ENCODE results near the gene RHOF. TPM values are rescaled to one million over a fixed set of nuclear protein-coding genes. Genes with fewer than 3 reads are reported as not detected.

The RHOF gene
- polyA plus RNA-seq, 3 donors from 2014 or later, result 97.6 to 183 (median 128) TPM

DNA sequence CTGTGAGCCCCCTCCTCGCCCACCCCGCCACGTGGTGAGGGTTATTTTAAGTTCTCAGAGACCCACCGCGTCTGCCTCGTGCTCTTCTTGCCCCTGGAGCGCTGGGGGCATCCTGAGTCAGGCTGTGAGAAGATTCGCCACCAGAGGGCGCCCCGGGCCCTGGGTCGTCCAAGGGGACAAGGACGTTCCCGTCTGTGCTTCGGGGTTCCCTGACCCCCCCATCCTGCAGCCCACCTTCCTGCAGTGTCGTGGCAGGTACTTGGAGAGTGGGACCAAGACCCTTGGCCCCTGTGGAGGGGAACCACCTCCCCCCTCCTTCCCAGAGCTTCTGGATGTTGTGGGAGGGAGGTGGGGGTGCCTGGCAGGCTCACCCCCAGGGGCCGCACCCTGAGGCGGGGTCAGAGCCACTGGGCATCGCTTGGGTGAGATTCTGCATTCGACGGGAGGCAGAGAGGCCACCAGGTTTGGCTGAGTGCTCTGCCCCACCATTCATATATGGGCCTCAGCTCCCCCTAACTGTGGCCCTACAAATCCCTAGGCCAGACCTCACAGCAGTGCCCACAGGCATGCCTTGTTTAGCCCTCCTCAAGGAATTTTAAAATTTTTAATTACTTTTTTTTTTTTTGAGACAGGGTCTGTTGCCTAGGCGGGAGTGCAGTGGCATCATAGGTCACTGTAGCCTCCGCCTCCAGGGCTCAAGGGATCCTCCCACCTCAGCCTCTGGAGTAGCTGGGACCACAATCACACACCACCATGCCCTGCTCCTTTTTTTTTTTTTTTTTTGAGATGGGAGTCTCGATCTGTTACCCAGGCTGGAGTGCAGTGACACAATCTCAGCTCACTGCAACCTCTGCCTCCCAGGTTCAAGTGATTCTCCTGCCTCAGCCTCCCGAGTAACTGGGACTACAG, 17.0 kb downstream of the RHOF start:
- H3K4me1 Mint-ChIP-seq, result peaks cover 19 to 26% of the 10 kb centered on the region in 2 donors
- no peak overlapping the region for H3K4me3 Mint-ChIP-seq
- H3K27me3 Mint-ChIP-seq (ENCODE audit: low read depth in 3 of 3), result peaks cover 0 to 10% (median 3%) of the 10 kb centered on the region in 3 donors
- H3K27ac Mint-ChIP-seq, result peak overlapping the region in 5 of 6 donors; percentile 49 to 89 (median 78)
- no peaks in the 10 kb centered on the region for H3K9me3 Mint-ChIP-seq
- peak; percentile 85 to 88 (median 86) for DNase-seq
- H3K36me3 Mint-ChIP-seq, result peaks cover 0 to 6% (median 4%) of the 10 kb centered on the region in 3 donors

GRCh38 chr12:121775501-121775900, 18.0 kb downstream of the RHOF start:
- peaks cover 0 to 6% (median 3%) of the 10 kb centered on the region in 3 donors for H3K27me3 Mint-ChIP-seq (ENCODE audit: low read depth in 3 of 3)
- H3K4me1 Mint-ChIP-seq, result peaks cover 13 to 17% of the 10 kb centered on the region in 2 donors
- no peak overlapping the region for H3K4me3 Mint-ChIP-seq
- no peak for DNase-seq
- H3K27ac Mint-ChIP-seq, result no peak overlapping the region
- H3K9me3 Mint-ChIP-seq, result no peaks in the 10 kb centered on the region
- peaks cover 0 to 6% (median 4%) of the 10 kb centered on the region in 3 donors for H3K36me3 Mint-ChIP-seq

DNA sequence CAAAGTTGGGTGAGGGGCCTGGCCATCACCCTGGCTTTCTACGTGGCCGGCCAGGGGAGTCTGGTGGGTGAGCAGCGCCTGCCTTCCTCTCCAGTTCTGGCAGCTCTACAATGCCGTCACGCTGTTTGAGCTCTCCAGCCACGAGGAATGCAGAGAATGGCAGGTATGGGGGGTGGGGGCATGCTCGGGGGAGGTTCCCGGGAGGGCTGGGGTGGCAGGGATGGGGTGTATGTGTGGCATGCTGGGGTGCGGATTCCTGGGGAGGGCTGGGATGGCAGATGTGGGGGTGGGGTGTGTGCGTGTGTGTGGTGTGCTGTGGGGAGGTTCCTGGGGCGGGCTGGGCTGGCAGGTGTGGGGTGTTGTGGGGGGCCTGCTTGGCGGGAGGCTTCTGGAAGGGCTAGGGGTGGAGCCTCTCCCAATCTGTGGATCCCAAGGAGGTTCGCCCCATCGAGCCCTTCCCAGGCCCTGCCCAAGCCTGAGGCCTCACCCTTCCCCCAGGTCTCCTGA, 18.5 kb downstream of the RHOF start:
- Mint-ChIP-seq H3K4me3 (no peak overlapping the region), H3K9me3 (no peaks in the 10 kb centered on the region), H3K27ac (peak overlapping the region in 1 of 6 donors; percentile 22), H3K36me3 (peaks cover 0 to under 1% (median 0%) of the 10 kb centered on the region in 3 donors), H3K27me3 (ENCODE audit: low read depth in 3 of 3) (peaks cover 0 to 6% (median 0%) of the 10 kb centered on the region in 3 donors), H3K4me1 (peaks cover 8 to 15% of the 10 kb centered on the region in 2 donors)
- DNase-seq, result no peak

- H3K4me3 Mint-ChIP-seq, result no peak overlapping the region
- no peaks in the 10 kb centered on the region for H3K36me3 Mint-ChIP-seq
- H3K27me3 Mint-ChIP-seq (ENCODE audit: low read depth in 3 of 3), result peaks cover 0 to 4% (median 0%) of the 10 kb centered on the region in 3 donors
- peak; percentile 77 to 83 (median 79) for DNase-seq
- H3K9me3 Mint-ChIP-seq, result no peaks in the 10 kb centered on the region
- peaks cover 7 to 11% of the 10 kb centered on the region in 2 donors for H3K4me1 Mint-ChIP-seq
- H3K27ac Mint-ChIP-seq, result peak overlapping the region in 4 of 6 donors; percentile 42 to 81 (median 52)
These were observed 20.3 kb downstream of the RHOF start for GRCh38 chr12:121773011-121773777.

DNA sequence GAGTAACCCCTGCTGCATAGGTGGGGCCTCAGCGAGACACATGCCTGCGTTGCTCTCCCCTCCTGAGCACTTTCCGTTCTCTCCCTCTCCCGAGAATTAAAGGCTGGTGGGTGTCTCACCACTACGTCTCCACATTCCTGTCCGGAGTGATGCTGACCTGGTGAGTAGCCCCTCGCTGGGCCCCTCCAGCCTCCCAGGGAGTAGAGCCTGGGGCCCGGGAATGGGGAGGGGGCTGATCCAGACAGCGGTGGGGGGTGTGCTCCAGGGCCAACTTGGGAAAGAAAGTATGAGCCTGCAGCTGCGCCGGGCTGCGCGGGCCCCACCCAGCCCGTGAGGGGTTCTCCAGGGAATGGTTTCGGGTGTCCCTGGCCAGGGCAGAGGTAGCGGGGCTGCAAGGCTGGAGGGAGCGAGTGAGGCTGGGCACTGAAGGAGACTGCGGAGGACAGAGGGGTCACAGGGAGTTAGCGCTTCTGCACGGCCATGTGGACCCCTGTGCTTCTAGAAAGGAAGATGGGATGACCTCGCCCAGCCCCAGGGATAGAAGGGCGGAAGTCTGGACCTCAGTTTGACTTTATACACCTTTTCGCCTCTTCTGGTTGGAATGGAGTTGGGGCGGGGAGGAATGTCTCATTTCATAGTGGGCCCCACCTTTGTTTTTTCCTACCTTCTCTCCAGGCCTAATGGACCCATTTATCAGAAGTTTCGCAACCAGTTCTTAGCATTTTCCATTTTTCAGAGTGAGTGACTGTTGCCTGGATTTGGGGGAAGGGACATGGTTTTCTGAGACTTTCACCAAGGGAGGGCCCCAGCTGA, 22.5 kb downstream of the RHOF start:
- H3K9me3 Mint-ChIP-seq, result no peaks in the 10 kb centered on the region
- H3K27me3 Mint-ChIP-seq (ENCODE audit: low read depth in 3 of 3), result no peaks in the 10 kb centered on the region
- peaks cover 7 to 9% of the 10 kb centered on the region in 2 donors for H3K4me1 Mint-ChIP-seq
- H3K27ac Mint-ChIP-seq, result no peak overlapping the region
- no peak for DNase-seq
- H3K4me3 Mint-ChIP-seq, result no peak overlapping the region
- no peaks in the 10 kb centered on the region for H3K36me3 Mint-ChIP-seq

DNA sequence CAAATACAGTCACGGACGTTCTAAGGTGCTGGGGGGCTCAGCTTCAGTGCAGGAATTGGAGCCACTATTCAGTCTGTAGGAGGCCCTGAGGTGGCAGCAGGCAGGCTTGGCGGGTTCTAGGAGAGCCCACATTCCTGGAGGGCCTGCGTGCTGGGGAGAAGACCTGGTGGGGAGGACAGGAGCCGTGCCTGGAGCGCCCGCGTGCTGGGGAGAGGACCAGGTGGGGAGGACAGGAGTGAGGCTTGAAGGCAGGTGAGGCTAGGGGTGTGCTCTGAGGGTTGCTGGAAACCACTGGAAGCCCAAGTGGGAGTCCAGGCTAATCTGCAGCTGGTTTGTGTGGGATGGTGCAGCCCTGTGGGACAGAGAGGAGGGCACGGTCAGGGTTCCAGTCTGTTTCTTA, 23.1 kb downstream of the RHOF start:
- Mint-ChIP-seq H3K36me3 (no peaks in the 10 kb centered on the region), H3K4me3 (no peak overlapping the region), H3K4me1 (peaks cover 7% of the 10 kb centered on the region in 2 donors), H3K9me3 (no peaks in the 10 kb centered on the region), H3K27ac (no peak overlapping the region), H3K27me3 (ENCODE audit: low read depth in 3 of 3) (no peaks in the 10 kb centered on the region)
- DNase-seq, result no peak

DNA sequence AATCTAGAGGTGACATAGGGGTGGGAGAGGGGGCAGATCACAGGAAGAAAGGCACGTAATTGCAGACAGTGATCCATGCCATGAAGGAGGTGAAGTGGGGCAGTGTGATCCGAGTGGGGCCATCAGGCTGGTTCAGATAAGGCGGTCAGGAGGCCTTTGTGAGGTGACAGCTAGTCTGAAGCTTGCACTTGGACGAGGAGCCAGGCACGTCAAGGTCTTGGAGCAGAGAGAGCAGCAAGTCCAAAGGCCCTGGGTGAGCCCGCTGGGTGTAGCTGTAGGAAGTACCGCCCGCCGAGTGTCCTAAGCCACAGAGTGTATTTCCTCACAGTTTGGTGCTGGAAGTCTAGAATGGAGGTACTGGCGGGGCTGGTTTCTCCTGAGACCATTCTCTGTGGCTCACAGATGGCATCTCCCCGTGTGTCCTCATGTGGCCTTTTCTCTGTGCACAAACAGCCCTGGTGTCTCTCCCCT, 23.6 kb downstream of the RHOF start:
- Mint-ChIP-seq H3K36me3 (no peaks in the 10 kb centered on the region), H3K27me3 (ENCODE audit: low read depth in 3 of 3) (no peaks in the 10 kb centered on the region), H3K27ac (peak overlapping the region in 1 of 6 donors; percentile 45), H3K4me3 (no peak overlapping the region), H3K4me1 (peaks cover 7% of the 10 kb centered on the region in 2 donors), H3K9me3 (no peaks in the 10 kb centered on the region)
- no peak for DNase-seq

GRCh38 chr12:121769297-121769830, 24.1 kb downstream of the RHOF start:
- H3K4me3 Mint-ChIP-seq, result no peak overlapping the region
- no peaks in the 10 kb centered on the region for H3K9me3 Mint-ChIP-seq
- no peaks in the 10 kb centered on the region for H3K36me3 Mint-ChIP-seq
- peaks cover 7% of the 10 kb centered on the region in 2 donors for H3K4me1 Mint-ChIP-seq
- H3K27ac Mint-ChIP-seq, result peak overlapping the region in 1 of 6 donors; percentile 45
- DNase-seq, result no peak
- no peaks in the 10 kb centered on the region for H3K27me3 Mint-ChIP-seq (ENCODE audit: low read depth in 3 of 3)

- no peak for DNase-seq
- Mint-ChIP-seq H3K4me1 (no peaks in the 10 kb centered on the region), H3K27me3 (ENCODE audit: low read depth in 3 of 3) (no peaks in the 10 kb centered on the region), H3K4me3 (no peak overlapping the region), H3K27ac (no peak overlapping the region), H3K36me3 (no peaks in the 10 kb centered on the region), H3K9me3 (no peaks in the 10 kb centered on the region)
These were observed 25.9 kb downstream of the RHOF start for GRCh38 chr12:121767525-121768016.

DNA sequence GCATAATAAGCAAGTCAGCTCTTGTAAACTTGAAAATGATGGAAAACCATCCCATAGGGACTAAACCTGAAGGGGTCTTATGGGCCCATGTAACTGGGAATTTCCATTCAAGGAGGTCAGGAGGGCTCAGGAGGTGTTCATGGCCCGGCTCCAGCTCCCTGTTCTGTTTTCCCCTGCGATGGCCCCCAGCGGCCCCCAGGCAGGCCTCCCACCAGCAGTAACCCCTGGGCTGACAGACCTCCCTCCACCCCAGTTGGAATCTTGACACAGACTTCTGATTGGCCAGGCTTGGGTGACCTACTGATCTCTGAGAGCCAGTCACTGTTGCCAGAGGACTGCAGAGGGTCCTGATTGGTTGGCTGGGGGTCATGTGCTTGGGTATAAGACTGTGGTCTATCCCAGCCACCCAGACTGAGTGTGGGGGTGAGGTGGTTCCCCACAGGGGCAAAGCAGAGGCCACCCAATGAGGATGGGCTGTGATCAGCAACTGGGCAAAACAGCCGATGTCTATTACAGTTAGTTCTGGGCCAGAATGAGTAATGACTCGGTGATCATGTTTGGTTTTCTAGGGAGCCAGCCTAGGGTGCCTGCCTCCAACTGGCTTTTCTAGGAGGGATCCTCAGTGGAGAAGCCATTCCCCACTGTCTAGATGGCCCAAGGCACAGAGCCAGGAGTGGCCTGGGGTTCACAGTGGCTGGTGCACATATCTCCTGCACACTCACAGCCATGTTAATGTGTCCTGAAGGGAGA, 27.0 kb downstream of the RHOF start:
- Mint-ChIP-seq H3K9me3 (no peaks in the 10 kb centered on the region), H3K27me3 (ENCODE audit: low read depth in 3 of 3) (no peaks in the 10 kb centered on the region), H3K4me1 (peaks cover 0 to 3% of the 10 kb centered on the region in 2 donors), H3K4me3 (no peak overlapping the region), H3K36me3 (no peaks in the 10 kb centered on the region), H3K27ac (no peak overlapping the region)
- no peak for DNase-seq

DNA sequence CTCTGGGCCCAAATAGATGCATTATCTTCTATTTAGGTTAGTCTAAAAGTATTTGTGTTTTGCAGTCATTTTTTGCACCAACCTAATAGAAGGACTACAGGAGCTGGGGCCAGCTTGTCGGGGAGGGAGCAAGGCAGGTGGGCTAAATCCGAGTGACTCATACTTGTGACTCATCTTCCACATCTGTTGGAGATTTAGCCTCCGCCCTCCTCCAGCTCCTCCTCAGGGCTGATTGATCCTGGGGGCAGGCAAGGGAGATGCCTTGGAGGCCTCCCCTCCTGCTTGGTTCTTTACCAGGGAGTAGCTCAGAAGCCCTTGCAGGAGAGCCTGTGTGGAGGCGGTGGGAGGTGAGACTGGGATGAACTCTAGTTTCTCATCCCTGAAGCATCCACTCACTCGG, 27.9 kb downstream of the RHOF start:
- no peak for DNase-seq
- H3K4me1 Mint-ChIP-seq, result peaks cover 0 to 3% of the 10 kb centered on the region in 2 donors
- H3K36me3 Mint-ChIP-seq, result no peaks in the 10 kb centered on the region
- H3K27me3 Mint-ChIP-seq (ENCODE audit: low read depth in 3 of 3), result no peaks in the 10 kb centered on the region
- no peak overlapping the region for H3K4me3 Mint-ChIP-seq
- H3K9me3 Mint-ChIP-seq, result no peaks in the 10 kb centered on the region
- no peak overlapping the region for H3K27ac Mint-ChIP-seq

DNA sequence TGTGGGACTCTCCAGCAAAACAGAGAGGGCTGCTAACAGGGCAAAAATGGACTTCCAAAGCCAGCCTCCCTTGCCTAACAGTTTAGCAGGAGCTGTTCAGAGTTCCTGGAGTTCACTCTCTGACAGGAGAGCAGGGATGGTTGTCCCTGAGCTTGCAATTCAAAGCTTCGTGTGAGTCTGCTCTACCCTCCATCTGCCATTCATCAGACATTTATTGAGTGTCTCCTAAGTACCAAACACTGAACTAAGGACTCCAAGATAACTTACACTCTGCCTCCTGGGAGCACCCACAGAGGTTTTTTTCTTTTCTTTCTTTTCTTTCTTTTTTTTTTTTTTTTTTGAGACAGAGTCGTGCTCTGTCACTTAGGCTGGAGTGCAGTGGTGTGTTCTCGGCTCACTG, 28.7 kb downstream of the RHOF start:
- no peak overlapping the region for H3K4me3 Mint-ChIP-seq
- no peaks in the 10 kb centered on the region for H3K27me3 Mint-ChIP-seq (ENCODE audit: low read depth in 3 of 3)
- H3K9me3 Mint-ChIP-seq, result no peaks in the 10 kb centered on the region
- H3K36me3 Mint-ChIP-seq, result no peaks in the 10 kb centered on the region
- no peak overlapping the region for H3K27ac Mint-ChIP-seq
- no peak for DNase-seq
- H3K4me1 Mint-ChIP-seq, result peaks cover 0 to 3% of the 10 kb centered on the region in 2 donors

Data from immature natural killer cell (primary cell).